Measurements from ENCODE around the gene CLEC4D.

Gene CLEC4D

DNA sequence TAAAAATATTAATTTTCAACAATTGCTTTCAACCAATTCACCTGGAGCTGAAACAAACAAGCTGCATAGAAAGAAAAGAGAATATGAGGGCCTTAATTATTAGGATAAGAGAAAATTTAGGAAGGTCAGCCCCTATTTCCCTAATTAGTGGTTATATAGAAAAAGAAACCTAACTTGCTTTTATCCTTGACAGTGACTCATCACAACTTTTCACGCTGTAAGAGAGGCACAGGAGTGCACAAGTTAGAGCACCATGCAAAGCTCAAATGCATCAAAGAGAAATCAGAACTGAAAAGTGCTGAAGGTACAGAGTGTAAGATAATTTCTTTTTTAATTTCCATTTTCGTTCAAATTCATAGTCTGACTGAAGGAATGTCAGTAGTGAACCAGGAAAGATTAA, 4.7 kb downstream of the CLEC4D start:
- Histone ChIP-seq H3K4me3 (ENCODE audit: low read length) (no peak overlapping the region), H3K4me2 (ENCODE audit: low read length) (no peak overlapping the region), H3F3A (ENCODE audit: control insufficient read depth, insufficient read depth) (no peaks in the 10 kb centered on the region), H3K27me3 (ENCODE audit: control insufficient read depth, low read length) (peaks cover 26% of the 10 kb centered on the region), H3K27ac (ENCODE audit: low read depth, low read length) (no peak overlapping the region), H4K20me1 (ENCODE audit: control insufficient read depth, insufficient read depth, low read depth, low read length) (no peaks in the 10 kb centered on the region), H3K9me3 (ENCODE audit: control insufficient read depth, insufficient read depth, low read length) (no peaks in the 10 kb centered on the region), H3K9me2 (replicated peaks; ENCODE audit: control insufficient read depth, low read length) (no peaks in the 10 kb centered on the region), H3K79me2 (ENCODE audit: control insufficient read depth, low read length) (no peaks in the 10 kb centered on the region), H3K36me3 (ENCODE audit: control insufficient read depth, low read length) (no peaks in the 10 kb centered on the region), H3K4me1 (ENCODE audit: control insufficient read depth, low read length) (no peaks in the 10 kb centered on the region)
- TF ChIP-seq, protein P1, sequence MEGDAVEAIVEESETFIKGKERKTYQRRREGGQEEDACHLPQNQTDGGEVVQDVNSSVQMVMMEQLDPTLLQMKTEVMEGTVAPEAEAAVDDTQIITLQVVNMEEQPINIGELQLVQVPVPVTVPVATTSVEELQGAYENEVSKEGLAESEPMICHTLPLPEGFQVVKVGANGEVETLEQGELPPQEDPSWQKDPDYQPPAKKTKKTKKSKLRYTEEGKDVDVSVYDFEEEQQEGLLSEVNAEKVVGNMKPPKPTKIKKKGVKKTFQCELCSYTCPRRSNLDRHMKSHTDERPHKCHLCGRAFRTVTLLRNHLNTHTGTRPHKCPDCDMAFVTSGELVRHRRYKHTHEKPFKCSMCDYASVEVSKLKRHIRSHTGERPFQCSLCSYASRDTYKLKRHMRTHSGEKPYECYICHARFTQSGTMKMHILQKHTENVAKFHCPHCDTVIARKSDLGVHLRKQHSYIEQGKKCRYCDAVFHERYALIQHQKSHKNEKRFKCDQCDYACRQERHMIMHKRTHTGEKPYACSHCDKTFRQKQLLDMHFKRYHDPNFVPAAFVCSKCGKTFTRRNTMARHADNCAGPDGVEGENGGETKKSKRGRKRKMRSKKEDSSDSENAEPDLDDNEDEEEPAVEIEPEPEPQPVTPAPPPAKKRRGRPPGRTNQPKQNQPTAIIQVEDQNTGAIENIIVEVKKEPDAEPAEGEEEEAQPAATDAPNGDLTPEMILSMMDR (IDR thresholded peaks at IDR 0.05; ENCODE audit: low read depth, low read length, poor library complexity, severe bottlenecking): no peak
- TF ChIP-seq EZH2phosphoT487 (IDR thresholded peaks at IDR 0.05; ENCODE audit: borderline replicate concordance, low read length): no peak

DNA sequence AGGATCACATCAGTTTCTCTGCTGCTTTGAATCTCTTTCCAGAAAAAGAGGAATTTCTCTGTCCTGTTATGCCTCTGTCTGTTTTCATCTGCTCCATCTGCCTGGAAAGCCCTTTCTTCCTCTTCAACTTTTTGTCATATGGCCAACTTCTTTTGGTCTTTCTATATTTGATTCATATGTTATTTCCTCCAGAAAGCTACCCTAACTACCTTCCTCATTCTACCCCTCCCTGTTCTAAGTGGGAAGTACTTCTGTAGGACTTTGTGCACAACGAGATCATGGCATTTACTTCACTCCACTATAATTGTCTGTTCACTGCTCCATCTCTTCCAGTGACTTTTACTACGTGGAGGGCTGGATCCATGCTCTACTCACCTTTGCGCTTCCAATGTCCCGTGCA, 5.9 kb downstream of the CLEC4D start:
- no peaks in the 10 kb centered on the region for H3K36me3 ChIP-seq (ENCODE audit: control insufficient read depth, low read length)
- H3K9me3 ChIP-seq (ENCODE audit: control insufficient read depth, insufficient read depth, low read length): no peaks in the 10 kb centered on the region
- H4K20me1 ChIP-seq (ENCODE audit: control insufficient read depth, insufficient read depth, low read depth, low read length): no peaks in the 10 kb centered on the region
- H3K79me2 ChIP-seq (ENCODE audit: control insufficient read depth, low read length): no peaks in the 10 kb centered on the region
- no peak overlapping the region for H3K27ac ChIP-seq (ENCODE audit: low read depth, low read length)
- peaks cover 23% of the 10 kb centered on the region for H3K27me3 ChIP-seq (ENCODE audit: control insufficient read depth, low read length)
- H3K4me2 ChIP-seq (ENCODE audit: low read length): no peak overlapping the region
- no peaks in the 10 kb centered on the region for H3K4me1 ChIP-seq (ENCODE audit: control insufficient read depth, low read length)
- H3K4me3 ChIP-seq (ENCODE audit: low read length): no peak overlapping the region
- H3K9me2 ChIP-seq (replicated peaks; ENCODE audit: control insufficient read depth, low read length): no peaks in the 10 kb centered on the region
- no peaks in the 10 kb centered on the region for H3F3A ChIP-seq (ENCODE audit: control insufficient read depth, insufficient read depth)
- TF ChIP-seq, protein P1 (IDR thresholded peaks at IDR 0.05; ENCODE audit: low read depth, low read length, poor library complexity, severe bottlenecking): no peak
- TF ChIP-seq EZH2phosphoT487 (IDR thresholded peaks at IDR 0.05; ENCODE audit: borderline replicate concordance, low read length): no peak

DNA sequence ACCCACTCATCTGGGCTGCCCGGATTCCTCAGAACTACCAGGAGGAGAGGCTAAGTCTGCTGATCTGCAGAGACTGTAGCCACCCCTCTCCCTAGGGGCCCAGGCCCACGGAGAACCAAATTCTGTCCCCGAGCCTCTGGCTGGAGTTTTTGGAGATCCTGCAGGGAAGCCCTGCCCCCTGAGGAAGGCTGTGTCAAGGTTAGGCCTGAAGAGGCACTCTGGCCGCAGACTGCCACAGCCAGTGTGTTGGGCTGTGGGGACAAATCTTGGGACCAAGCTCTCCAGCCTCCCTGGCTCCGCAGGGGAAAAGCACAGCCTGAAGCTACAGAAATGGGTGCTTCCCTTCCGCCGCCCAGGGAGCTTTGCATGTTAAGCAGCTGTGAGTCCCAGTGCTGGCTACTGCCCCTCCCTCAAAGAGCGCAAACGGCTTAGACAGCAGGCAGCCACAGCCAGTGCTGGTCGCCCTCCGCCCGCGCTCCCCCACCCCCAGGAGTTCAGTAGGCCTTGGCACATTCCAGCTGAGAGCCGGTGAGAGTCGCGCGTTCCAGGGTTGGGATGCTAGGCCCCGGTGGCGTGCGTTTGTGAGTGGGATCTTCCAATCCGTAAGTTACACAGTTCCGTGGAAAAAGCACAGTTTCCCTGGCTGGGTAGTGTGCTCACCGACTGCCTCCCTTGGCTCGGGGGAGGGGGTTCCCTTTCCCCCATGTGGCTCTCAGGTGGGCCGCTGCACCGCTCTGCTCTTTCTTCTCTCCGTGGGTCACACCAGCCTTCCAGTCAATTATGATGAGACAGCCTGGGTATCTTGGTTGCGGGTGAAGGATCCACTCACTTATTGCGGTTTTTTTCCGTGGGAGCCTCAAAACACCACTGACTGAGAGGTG, 14.2 kb downstream of the CLEC4D start:
- no peak overlapping the region for H3K27ac ChIP-seq (ENCODE audit: low read depth, low read length)
- no peak overlapping the region for H3K4me3 ChIP-seq (ENCODE audit: low read length)
- H4K20me1 ChIP-seq (ENCODE audit: control insufficient read depth, insufficient read depth, low read depth, low read length): no peaks in the 10 kb centered on the region
- no peaks in the 10 kb centered on the region for H3F3A ChIP-seq (ENCODE audit: control insufficient read depth, insufficient read depth)
- TF ChIP-seq, protein P1 (IDR thresholded peaks at IDR 0.05; ENCODE audit: low read depth, low read length, poor library complexity, severe bottlenecking): no peak
- no peak for TF ChIP-seq EZH2phosphoT487 (IDR thresholded peaks at IDR 0.05; ENCODE audit: borderline replicate concordance, low read length)
- no peaks in the 10 kb centered on the region for H3K27me3 ChIP-seq (ENCODE audit: control insufficient read depth, low read length)
- no peak overlapping the region for H3K4me2 ChIP-seq (ENCODE audit: low read length)
- no peaks in the 10 kb centered on the region for H3K79me2 ChIP-seq (ENCODE audit: control insufficient read depth, low read length)
- no peaks in the 10 kb centered on the region for H3K9me2 ChIP-seq (replicated peaks; ENCODE audit: control insufficient read depth, low read length)
- H3K9me3 ChIP-seq (ENCODE audit: control insufficient read depth, insufficient read depth, low read length): no peaks in the 10 kb centered on the region
- H3K36me3 ChIP-seq (ENCODE audit: control insufficient read depth, low read length): no peaks in the 10 kb centered on the region
- H3K4me1 ChIP-seq (ENCODE audit: control insufficient read depth, low read length): peaks cover 5% of the 10 kb centered on the region; the same call in 1 of the 2 replicates
